OCI-LY1 (cell line): ENCODE measurements around the gene MPRIP.

Experiments used
- H2AFZ ChIP-seq: fragments of 200-600 bp; sonication (generic), shearing (Covaris generic); 2 replicates; pipeline ENCODE4 v1.6.0; 2014; ENCODE audit warnings: antibody characterized with exemption, mild to moderate bottlenecking, low read length
- H3F3A ChIP-seq: fragments of 200-600 bp; sonication (generic), shearing (Covaris generic); 2 replicates; pipeline ENCODE4 v1.6.0; 2014; ENCODE audit warnings: mild to moderate bottlenecking, antibody characterized with exemption, low read length, moderate library complexity; ENCODE audit not compliant: insufficient read depth
- H3K27ac ChIP-seq: fragments of 200-600 bp; sonication (generic); 2 replicates; pipeline ENCODE4 v1.5.1; 2014; ENCODE audit warnings: low read length, mixed run types, mild to moderate bottlenecking, low read depth; ENCODE audit not compliant: poor library complexity, severe bottlenecking
- H3K27me3 ChIP-seq: fragments of 200-600 bp; sonication (generic); 2 replicates; pipeline ENCODE4 v1.6.0; 2014; ENCODE audit warnings: antibody characterized with exemption, mild to moderate bottlenecking, low read length, moderate library complexity; ENCODE audit not compliant: insufficient read depth
- H3K36me3 ChIP-seq: fragments of 200-600 bp; sonication (generic); 2 replicates; pipeline ENCODE4 v1.6.1; 2014; ENCODE audit warnings: mild to moderate bottlenecking, antibody characterized with exemption, low read length, moderate library complexity, mixed read lengths; ENCODE audit not compliant: insufficient read depth
- H3K4me1 ChIP-seq: fragments of 200-600 bp; sonication (generic); 2 replicates; pipeline ENCODE4 v1.5.1; 2014; ENCODE audit warnings: mild to moderate bottlenecking, low read length, moderate library complexity; ENCODE audit not compliant: insufficient read depth, severe bottlenecking
- H3K4me2 ChIP-seq: fragments of 200-600 bp; sonication (generic), shearing (Covaris generic); 2 replicates; pipeline ENCODE4 v1.6.1; 2014; ENCODE audit warnings: low read length
- H3K4me3 ChIP-seq: fragments of 200-600 bp; sonication (generic); 2 replicates; pipeline ENCODE4 v1.5.1; 2014; ENCODE audit warnings: low read length, low read depth, mild to moderate bottlenecking, mixed read lengths; ENCODE audit not compliant: poor library complexity, severe bottlenecking
- H3K79me2 ChIP-seq: fragments of 200-600 bp; shearing (Covaris generic); 2 replicates; pipeline ENCODE4 v1.6.1; 2016; ENCODE audit warnings: mixed run types, low read length, mixed read lengths; ENCODE audit not compliant: insufficient read depth
- H3K9ac ChIP-seq: fragments of 200-600 bp; sonication (generic), shearing (Covaris generic); 2 replicates; pipeline ENCODE4 v1.6.1; 2014; ENCODE audit warnings: mild to moderate bottlenecking, low read length, mixed read lengths
- H3K9me2 ChIP-seq: fragments of 200-600 bp; sonication (generic), shearing (Covaris generic); 2 replicates; pipeline ENCODE4 v1.6.1; 2014; ENCODE audit warnings: low read depth, mild to moderate bottlenecking, low read length, mixed read lengths
- H3K9me3 ChIP-seq: fragments of 200-600 bp; shearing (Covaris generic); 2 replicates; pipeline ENCODE4 v1.6.1; 2014; ENCODE audit warnings: low read length, mixed read lengths
- H4K20me1 ChIP-seq: fragments of 200-600 bp; sonication (generic), shearing (Covaris generic); 2 replicates; pipeline ENCODE4 v1.6.0; 2016; ENCODE audit warnings: mild to moderate bottlenecking, low read length; ENCODE audit not compliant: insufficient read depth
- EZH2 ChIP-seq: fragments of 200-600 bp; sonication (generic), shearing (Covaris generic); IDR thresholded peaks from 2 replicates; pipeline ENCODE4 v1.8.0; 2017; ENCODE audit warnings: borderline replicate concordance, mixed run types, mild to moderate bottlenecking, antibody characterized with exemption, low read length, moderate library complexity, mixed read lengths
- TF ChIP-seq, protein P1 (sequence below): fragments of 200-600 bp; sonication (generic), shearing (Covaris generic); IDR thresholded peaks from 2 replicates; pipeline ENCODE4 v1.5.1; 2017; ENCODE audit warnings: mild to moderate bottlenecking, antibody characterized with exemption, low read length, moderate library complexity, mixed read lengths

Gene MPRIP

DNA sequence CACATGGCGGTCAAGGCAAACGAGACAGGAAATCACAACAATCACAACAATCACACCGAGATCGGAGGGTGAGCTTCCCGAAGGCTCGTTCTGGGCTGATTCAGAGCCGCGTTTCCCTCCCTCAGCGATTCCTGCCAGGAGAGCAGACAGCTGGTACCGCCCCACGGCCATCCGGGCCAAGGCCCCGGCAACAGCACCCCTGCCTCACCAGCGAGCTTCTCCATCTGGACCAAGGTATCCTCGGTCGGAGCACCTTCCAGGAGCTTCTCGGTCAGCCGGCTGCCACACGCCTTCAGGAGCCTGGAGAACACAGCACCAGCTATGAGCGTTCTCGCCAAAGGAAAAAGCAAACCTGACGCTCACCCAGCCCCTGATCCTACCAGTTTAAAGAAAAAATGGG is 179.1 kb downstream of the MPRIP start:
- H3K36me3 ChIP-seq = peaks cover 69% of the 10 kb centered on the region
- H3K4me2 ChIP-seq = no peak overlapping the region
- no peaks in the 10 kb centered on the region for H3K27me3 ChIP-seq
- H3F3A ChIP-seq = no peaks in the 10 kb centered on the region
- no peak overlapping the region for H3K9ac ChIP-seq
- H2AFZ ChIP-seq = no peak overlapping the region
- H3K9me2 ChIP-seq = no peaks in the 10 kb centered on the region
- no peak for TF ChIP-seq EZH2
- TF ChIP-seq, protein P1, sequence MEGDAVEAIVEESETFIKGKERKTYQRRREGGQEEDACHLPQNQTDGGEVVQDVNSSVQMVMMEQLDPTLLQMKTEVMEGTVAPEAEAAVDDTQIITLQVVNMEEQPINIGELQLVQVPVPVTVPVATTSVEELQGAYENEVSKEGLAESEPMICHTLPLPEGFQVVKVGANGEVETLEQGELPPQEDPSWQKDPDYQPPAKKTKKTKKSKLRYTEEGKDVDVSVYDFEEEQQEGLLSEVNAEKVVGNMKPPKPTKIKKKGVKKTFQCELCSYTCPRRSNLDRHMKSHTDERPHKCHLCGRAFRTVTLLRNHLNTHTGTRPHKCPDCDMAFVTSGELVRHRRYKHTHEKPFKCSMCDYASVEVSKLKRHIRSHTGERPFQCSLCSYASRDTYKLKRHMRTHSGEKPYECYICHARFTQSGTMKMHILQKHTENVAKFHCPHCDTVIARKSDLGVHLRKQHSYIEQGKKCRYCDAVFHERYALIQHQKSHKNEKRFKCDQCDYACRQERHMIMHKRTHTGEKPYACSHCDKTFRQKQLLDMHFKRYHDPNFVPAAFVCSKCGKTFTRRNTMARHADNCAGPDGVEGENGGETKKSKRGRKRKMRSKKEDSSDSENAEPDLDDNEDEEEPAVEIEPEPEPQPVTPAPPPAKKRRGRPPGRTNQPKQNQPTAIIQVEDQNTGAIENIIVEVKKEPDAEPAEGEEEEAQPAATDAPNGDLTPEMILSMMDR = no peak
- no peaks in the 10 kb centered on the region for H4K20me1 ChIP-seq
- no peak overlapping the region for H3K4me3 ChIP-seq
- H3K79me2 ChIP-seq = no peaks in the 10 kb centered on the region
- no peaks in the 10 kb centered on the region for H3K9me3 ChIP-seq
- no peak overlapping the region for H3K27ac ChIP-seq
- no peaks in the 10 kb centered on the region for H3K4me1 ChIP-seq

- Histone ChIP-seq H3K27ac (no peak overlapping the region), H3K4me3 (no peak overlapping the region), H3K79me2 (no peaks in the 10 kb centered on the region), H2AFZ (no peak overlapping the region), H3K4me2 (no peak overlapping the region), H3K27me3 (no peaks in the 10 kb centered on the region), H3K4me1 (no peaks in the 10 kb centered on the region), H3F3A (no peaks in the 10 kb centered on the region), H3K9ac (no peak overlapping the region), H3K9me3 (no peaks in the 10 kb centered on the region), H3K36me3 (peaks cover 80% of the 10 kb centered on the region), H3K9me2 (no peaks in the 10 kb centered on the region), H4K20me1 (no peaks in the 10 kb centered on the region)
- TF ChIP-seq EZH2 = no peak
- TF ChIP-seq, protein P1 = no peak
Measured at GRCh38 chr17:17223736-17224135, 181.5 kb downstream of the MPRIP start.

- H3K36me3 ChIP-seq = peaks cover 80% of the 10 kb centered on the region
- H3K9me2 ChIP-seq = no peaks in the 10 kb centered on the region
- H3K4me3 ChIP-seq = no peak overlapping the region
Measured at GRCh38 chr17:17224137-17224536, 181.9 kb downstream of the MPRIP start.

More at GRCh38 chr17:17224137-17224536, 181.9 kb downstream of the MPRIP start:
- Histone ChIP-seq H3K9me3 (no peaks in the 10 kb centered on the region), H3K9ac (no peak overlapping the region), H2AFZ (no peak overlapping the region), H3K4me2 (no peak overlapping the region), H3K79me2 (no peaks in the 10 kb centered on the region), H3F3A (no peaks in the 10 kb centered on the region), H3K27me3 (no peaks in the 10 kb centered on the region), H3K27ac (no peak overlapping the region), H3K4me1 (no peaks in the 10 kb centered on the region), H4K20me1 (no peaks in the 10 kb centered on the region)
- TF ChIP-seq, protein P1 = no peak
- no peak for TF ChIP-seq EZH2
